NCI-H1105 treated with DMSO at 0.1 percent for 48 hours (cell line): ENCODE results near the gene ZNF57.
"Not testable (repeated sequence)": the region's sequence is repeated elsewhere in the genome, so short reads cannot be mapped to it uniquely, and the experiment has no call there.

Experiments used
- DNase-seq: peaks from one replicate; lab custom pipeline; 2025; lab: John Stamatoyannopoulos, UW

Gene ZNF57

GRCh38 chr19:2896694-2897093 is 4.0 kb upstream of the ZNF57 start:
- no peak for DNase-seq

- no peak for DNase-seq
Measured at GRCh38 chr19:2902590-2903218, 2.0 kb downstream of the ZNF57 start.

DNA sequence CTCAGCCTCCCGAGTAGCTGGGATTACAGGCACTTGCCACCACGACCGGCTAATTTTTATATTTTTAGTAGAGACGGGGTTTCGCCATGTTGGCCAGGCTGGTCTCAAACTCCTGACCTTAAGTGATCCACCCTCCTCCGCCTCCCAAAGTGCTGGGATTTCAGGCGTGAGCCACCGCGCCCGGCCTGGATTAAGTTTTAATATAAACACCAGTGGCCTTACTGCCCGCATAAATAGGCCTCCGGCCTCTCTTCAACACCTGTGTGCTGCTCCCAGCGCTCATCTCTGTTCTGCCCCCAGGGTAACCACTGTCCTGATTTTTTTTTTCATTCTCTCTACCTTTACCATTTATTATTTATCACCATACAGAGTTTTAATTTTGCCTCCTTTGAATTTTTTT is 2.6 kb downstream of the ZNF57 start:
- not testable (repeated sequence) for DNase-seq

DNA sequence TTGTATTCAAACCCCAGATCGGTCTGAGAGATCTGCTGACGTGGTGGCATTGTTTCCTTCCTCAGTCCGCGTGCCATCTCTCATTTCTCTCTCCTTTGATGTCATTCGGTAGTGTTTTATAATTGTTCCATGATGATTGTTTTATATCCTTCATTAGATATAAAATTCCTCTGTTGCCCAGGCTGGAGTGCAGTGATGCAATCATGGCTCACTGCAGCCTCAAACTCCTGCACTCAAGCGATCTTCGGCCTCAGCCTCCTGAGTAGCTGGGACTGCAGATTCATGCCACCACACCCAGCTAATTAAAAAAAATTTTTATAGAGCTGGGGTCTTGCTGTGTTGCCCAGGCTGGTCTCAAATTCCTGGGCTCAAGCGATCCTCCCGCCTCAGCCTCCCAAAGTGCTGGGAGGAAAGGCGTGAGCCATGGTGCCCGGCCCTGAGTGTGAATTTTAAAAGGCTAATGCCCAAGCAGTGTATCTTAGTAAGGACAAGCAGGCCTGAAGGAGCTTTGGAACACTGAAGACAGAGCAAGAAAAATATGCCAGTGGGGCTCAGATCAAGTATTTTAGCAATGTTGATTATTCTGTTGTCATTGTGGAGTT is 5.3 kb downstream of the ZNF57 start:
- DNase-seq: no peak

DNA sequence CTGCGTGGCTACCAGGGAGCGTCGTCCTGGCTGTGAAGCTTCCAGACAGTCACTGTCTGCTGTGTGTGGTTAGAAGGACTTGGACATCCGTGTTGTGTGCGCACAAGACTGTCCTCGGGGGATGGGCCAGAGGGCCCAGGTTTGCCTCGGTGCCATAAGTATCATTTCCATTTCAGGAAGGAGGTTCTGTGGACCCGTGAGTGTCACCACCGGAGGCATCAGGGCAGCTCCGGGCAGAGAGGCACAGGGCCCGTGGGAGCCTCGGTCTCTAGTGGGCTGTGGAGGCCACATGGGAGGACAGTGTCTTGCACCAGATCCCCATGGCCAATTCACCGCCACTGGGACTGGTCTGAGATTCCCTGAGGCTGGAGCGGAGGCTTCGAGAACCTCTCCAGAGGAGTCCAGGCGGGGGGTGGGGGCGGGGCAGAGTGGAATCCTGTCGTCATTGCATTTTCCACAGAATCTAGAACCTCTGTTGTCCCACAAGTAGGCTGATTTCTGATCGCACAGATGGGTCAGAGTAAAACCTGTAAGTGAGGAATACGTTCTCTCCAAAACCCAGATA is 6.0 kb downstream of the ZNF57 start:
- no peak for DNase-seq

DNA sequence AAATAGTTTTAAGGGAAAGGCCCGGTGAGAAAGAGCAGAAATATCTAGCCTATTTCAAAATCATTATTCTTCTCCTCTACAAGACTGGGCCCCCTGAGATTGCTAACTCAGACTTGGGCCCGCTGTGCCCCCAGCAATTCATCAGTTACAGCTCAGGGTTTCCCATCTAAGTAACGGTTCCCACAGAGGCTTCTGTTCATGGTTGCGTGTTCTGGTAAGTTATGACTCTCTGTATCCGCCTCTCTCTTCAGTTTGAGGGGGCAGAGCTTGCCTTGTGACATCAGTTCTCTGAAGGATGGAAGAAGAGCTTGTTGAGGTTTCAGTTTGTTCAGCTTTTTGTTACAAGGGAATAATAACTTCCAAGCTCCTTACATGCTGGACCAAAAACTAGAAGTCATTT is 11.6 kb downstream of the ZNF57 start:
- DNase-seq: no peak

GRCh38 chr19:2917275-2918184 is 16.8 kb downstream of the ZNF57 start:
- DNase-seq: no peak

- no peak for DNase-seq
Measured at GRCh38 chr19:2922987-2923386, 22.3 kb downstream of the ZNF57 start.

DNA sequence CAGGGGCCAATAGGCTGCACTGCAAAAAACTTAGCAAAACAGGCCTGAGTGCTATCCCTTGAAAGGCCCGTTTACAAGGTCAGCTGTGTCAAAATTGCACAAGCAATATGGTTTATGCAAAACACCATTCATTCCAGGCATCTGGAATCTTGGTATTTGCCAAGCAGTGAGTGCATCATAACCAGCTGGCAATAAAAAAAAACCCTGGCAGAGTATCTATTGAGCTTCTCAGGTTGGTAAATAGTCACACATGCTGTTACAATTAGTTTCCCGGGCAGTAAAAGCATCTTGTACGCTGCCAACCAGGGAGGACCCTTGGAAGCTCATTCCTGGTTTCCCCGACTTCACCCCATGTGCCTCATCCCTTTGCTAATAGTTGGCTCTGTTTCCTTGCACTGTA is 22.8 kb downstream of the ZNF57 start:
- peak; percentile 21 for DNase-seq

DNA sequence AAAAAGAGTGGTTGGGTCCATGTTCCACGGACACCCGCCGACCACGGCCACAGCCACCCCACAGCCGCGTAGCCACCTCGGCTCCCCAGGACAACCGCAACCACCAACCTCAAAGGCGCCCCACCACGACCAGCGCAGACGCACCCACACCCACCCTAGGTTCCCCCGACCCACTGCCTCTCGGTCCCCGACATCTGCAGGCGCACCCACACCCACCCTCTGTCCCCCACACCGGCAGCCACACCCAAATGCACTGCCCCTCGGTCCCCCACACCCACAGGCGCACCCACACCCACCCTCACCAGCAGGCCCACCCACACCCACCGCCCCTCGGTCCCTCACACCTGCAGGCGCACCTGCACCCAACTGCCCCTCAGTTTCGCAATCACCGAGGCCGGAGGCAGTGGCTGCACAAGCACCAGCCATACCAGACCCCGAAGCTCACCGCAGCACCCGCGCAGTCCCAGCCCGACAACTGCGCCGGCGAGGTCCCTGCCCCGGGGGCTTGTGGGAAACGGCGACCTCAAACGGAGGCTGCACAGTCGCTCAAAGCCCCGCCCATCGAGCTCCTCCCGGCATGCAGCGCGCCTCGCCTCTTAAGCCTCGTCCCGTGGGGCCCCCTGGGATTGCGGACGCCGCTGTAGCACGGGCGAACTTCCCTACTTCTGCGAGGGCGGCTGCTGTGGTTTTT is 25.8 kb downstream of the ZNF57 start:
- no peak for DNase-seq

DNA sequence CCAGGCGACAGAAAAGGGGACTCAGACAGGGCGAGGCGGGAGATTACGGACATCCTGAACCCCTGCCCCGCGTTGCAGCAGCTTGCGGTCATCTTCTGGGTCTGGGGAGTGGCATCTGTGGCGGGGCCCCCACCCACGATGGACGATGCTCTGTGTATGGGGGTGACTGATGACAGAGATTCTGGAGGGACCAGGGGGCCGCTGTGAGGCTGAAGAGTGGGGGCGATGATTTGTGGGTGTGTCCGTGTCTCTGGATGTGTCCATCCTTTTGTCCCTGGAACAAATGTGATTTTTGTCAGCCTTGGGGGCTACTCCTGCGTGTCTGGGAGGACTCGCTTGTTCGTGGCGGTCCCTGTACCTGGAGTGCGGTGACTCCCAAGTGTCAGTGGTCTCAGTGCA is 26.3 kb downstream of the ZNF57 start:
- no peak for DNase-seq

DNA sequence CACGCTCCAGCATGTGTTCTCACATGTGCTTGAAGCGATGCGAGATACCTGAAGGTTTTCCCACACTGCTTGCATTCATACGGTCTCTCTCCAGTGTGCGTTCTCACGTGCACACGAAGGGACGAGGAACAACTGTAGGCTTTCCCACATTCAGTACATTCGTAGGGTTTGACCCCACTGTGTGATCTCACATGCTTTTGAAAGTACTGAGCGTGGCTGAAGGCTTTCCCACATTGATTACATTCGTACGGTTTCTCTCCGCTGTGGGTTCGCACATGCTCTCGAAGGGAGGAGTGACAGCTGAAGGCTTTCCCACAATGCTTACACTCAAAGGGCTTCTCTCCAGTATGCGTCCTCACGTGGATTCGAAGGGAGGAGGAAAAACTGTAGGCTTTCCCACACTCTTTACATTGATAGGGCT is 32.8 kb downstream of the ZNF57 start:
- no peak for DNase-seq

DNA sequence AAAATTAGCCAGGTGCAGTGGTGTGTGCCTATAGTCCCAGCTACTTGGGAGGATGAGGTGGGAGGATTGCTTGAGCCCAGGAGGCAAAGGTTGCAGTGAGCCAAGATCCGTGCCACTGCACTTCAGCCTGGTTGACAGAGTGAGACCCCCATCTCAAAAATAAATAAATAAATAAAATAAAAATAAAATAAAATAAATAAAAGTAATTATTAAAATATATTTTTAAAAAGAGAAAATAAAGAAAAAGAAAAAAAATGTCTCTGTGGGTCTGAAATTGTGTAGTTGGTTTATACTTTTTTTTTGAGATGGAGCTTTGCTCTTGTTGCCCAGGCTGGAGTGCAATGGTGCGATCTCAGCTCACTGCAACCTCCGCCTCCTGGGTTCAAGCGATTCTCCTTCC is 35.1 kb downstream of the ZNF57 start:
- not testable (repeated sequence) for DNase-seq

GRCh38 chr19:2942928-2943640 is 42.4 kb downstream of the ZNF57 start:
- DNase-seq: no peak

- no peak for DNase-seq
Measured at GRCh38 chr19:2944403-2944774, 43.7 kb downstream of the ZNF57 start.

GRCh38 chr19:2944775-2945574 is 44.2 kb downstream of the ZNF57 start, which contains the start of gene ZNF77:
TSS of gene ZNF77 (minus strand) at chr19:2944971. CDS start at chr19:2944840, 131 bp downstream.
- DNase-seq: peak; percentile 99

GRCh38 chr19:2945575-2946184 is 45.0 kb downstream of the ZNF57 start:
- DNase-seq: no peak

DNA sequence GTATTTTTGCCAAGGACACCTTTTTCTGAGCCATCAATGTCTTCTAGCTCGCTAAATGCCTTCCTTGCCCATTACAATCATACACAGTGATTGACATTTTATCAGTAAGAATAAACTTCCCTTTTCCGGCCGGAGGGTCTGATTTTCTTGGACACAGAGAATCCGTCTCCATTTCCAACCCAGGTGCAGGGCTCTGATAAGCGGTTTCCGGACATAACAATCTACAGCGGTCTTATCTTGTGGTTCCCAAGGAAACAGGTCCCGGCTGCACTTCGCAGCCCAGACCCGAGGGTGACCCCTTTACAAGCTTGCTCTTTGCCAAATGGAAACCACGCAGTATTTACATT is 49.2 kb downstream of the ZNF57 start:
- DNase-seq: peak; percentile 34

DNA sequence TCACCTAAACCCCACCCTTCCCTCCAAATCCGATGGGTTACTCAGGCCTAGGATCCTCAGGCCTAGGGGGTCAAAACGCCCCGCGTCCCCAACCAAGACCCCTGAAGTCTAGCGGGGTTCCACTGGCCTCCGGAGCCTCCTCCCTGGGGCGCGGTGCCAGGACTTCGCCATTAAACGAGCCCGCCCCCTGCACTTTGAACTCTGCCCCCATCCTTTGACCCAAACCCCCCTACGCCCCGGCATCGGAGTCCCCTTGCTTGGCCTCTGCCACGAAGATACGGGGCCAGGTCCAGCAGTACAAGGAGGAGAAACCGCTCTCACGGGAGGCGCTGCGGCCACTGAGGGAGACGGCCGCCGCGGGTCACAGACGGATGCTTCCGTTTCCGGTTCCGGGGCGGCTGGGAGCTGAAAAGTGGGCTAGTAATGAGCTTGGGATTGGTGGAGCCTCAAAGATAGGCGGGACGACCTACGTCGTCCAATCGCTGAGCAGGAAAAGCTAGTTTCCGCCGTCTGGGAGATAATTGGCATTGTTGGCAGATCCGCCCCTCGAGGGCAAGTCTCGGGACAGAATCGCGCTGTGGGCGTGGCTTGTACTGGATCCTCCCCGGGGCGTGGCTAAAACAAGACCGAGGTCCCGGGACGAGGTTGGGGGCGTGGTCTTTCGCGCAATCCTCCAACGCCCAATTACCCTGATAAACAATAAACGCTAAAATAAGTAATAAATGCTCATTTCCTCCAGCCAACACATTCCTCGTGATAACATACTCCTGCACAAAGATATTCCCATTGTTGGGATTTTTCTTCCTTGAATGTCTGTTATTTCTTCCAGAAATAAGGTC is 49.8 kb downstream of the ZNF57 start:
- DNase-seq: peak; percentile 99
